Lung (tissue), 12 donors: ENCODE results near the gene DTNA. TPM values are rescaled to one million over a fixed set of nuclear protein-coding genes. Genes with fewer than 3 reads are reported as not detected.
"Not testable (repeated sequence)": the region's sequence is repeated elsewhere in the genome, so short reads cannot be mapped to it uniquely, and the experiment has no call there.

Source experiments
- ATAC-seq: fragments of 200-7000 bp; cut with Tn5 transposase; one replicate; pipeline ENCODE4 v1.9.1; 2020; ENCODE audit warnings: moderate number of reproducible peaks; ENCODE audit not compliant: insufficient read depth, low FRiP score
- DNase-seq, 3 donors: peaks; one replicate each; pipeline ENCODE4 v3.0.0-alpha.2; 2013 to 2017
- H3K27ac ChIP-seq, 2 donors: one replicate each; pipeline ENCODE4 v1.5.1; 2013; ENCODE audit warnings: mild to moderate bottlenecking in 2 of 2, moderate library complexity in 2 of 2, control low read depth in 1 of 2, inconsistent platforms in 1 of 2, low read depth in 1 of 2, low read length in 1 of 2
- H3K27me3 ChIP-seq, 3 donors: one replicate each; pipeline ENCODE4 v1.5.1; 2013; ENCODE audit warnings: low read length in 2 of 3; ENCODE audit not compliant: control insufficient read depth in 3 of 3, insufficient read depth in 3 of 3
- H3K36me3 ChIP-seq, 4 donors: one replicate each; pipeline ENCODE4 v1.5.1; 2013; ENCODE audit warnings: low read length in 4 of 4, mild to moderate bottlenecking in 1 of 4, moderate library complexity in 1 of 4; ENCODE audit not compliant: control insufficient read depth in 4 of 4, insufficient read depth in 4 of 4
- H3K4me1 ChIP-seq, 5 donors: one replicate each; pipeline ENCODE4 v1.5.1; 2013; ENCODE audit warnings: low read length in 5 of 5, mild to moderate bottlenecking in 2 of 5, moderate library complexity in 1 of 5; ENCODE audit not compliant: control insufficient read depth in 5 of 5, insufficient read depth in 5 of 5
- H3K4me3 ChIP-seq: one replicate; pipeline ENCODE4 v1.5.1; 2013; ENCODE audit warnings: mild to moderate bottlenecking, control low read depth, moderate library complexity
- H3K9ac ChIP-seq, 2 donors: one replicate each; pipeline ENCODE4 v1.5.1; 2013; ENCODE audit warnings: low read length in 2 of 2, control low read depth in 1 of 2; ENCODE audit not compliant: insufficient read depth in 1 of 2
- H3K9me3 ChIP-seq, 4 donors: one replicate each; pipeline ENCODE4 v1.5.1; 2013; ENCODE audit warnings: low read length in 3 of 4, mild to moderate bottlenecking in 1 of 4, moderate library complexity in 1 of 4; ENCODE audit not compliant: control insufficient read depth in 4 of 4, insufficient read depth in 3 of 4
- whole genome bisulfite sequencing, 2 donors: extraction: QIAGEN DNeasy Blood & Tissue Kit; methylation state at CpG; one replicate each; pipeline ENCODE4 v1.1.7; 2013; 5-methylcytosine and 5-hydroxymethylcytosine counted together
- polyA plus RNA-seq, 2 donors: library from polyadenylated mRNA; stranded (reverse); fragments of 200-250 nt; gene quantifications; one replicate each; pipeline ENCODE4 v1.2.1, GENCODE V29; 2013
- total RNA-seq, 2 donors: library from RNA; depleted of rRNA in 1 of 2; stranded (reverse); fragments of >200 nt in 1 of 2; gene quantifications; one replicate each; pipeline ENCODE4 v1.2.1, GENCODE V29; 2014 to 2021
- TF ChIP-seq, protein P1 (sequence below): IDR thresholded peaks from 2 replicates; pipeline ENCODE4 v1.5.1; 2012; ENCODE audit warnings: mild to moderate bottlenecking; ENCODE audit errors: control extremely low read depth, extremely low read depth
- donor health status: control.
- donor health status: control.
- donor health status: Bipolar disorder and iron deficiency.
- donor health status: healthy.
- donor health status: DM: yes; HTN: yes; CAD: no.

DTNA gene
- total and polyA plus RNA-seq, 4 donors: 5.0 to 23.8 (median 12.9) TPM

DNA sequence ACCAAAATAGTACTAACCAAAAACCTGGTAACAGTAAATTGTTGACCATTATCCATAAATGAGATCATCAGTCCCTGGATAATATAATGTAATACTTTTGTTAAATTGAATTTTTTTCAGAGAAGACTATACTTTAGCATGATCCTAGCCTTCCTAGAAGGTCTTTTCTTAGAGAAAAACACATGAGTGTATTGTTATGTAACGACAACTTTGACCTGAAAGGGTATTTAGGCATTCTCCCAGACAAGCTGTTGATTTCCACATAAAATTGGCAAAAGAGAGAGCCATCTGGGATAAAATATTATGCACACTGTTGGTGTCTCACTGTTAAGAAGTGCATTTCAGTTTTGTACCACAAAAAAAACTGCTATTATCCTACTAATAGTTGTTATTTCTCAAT is 211.1 kb downstream of the DTNA start:
- Histone ChIP-seq H3K9me3 (no peaks in the 10 kb centered on the region), H3K27ac (no peak overlapping the region), H3K36me3 (no peaks in the 10 kb centered on the region), H3K9ac (no peak overlapping the region), H3K4me3 (no peak overlapping the region), H3K27me3 (no peaks in the 10 kb centered on the region), H3K4me1 (peaks cover 0 to 6% (median 0%) of the 10 kb centered on the region in 5 donors)
- DNase-seq (peak in 2 of 3 donors; percentile 19 to 28), ATAC-seq (no peak)
- WGBS, 2 donors: 80 to 87% methylated on average over 1 of the region's 1 CpG
- TF ChIP-seq, protein P1, sequence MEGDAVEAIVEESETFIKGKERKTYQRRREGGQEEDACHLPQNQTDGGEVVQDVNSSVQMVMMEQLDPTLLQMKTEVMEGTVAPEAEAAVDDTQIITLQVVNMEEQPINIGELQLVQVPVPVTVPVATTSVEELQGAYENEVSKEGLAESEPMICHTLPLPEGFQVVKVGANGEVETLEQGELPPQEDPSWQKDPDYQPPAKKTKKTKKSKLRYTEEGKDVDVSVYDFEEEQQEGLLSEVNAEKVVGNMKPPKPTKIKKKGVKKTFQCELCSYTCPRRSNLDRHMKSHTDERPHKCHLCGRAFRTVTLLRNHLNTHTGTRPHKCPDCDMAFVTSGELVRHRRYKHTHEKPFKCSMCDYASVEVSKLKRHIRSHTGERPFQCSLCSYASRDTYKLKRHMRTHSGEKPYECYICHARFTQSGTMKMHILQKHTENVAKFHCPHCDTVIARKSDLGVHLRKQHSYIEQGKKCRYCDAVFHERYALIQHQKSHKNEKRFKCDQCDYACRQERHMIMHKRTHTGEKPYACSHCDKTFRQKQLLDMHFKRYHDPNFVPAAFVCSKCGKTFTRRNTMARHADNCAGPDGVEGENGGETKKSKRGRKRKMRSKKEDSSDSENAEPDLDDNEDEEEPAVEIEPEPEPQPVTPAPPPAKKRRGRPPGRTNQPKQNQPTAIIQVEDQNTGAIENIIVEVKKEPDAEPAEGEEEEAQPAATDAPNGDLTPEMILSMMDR: no peak

DNA sequence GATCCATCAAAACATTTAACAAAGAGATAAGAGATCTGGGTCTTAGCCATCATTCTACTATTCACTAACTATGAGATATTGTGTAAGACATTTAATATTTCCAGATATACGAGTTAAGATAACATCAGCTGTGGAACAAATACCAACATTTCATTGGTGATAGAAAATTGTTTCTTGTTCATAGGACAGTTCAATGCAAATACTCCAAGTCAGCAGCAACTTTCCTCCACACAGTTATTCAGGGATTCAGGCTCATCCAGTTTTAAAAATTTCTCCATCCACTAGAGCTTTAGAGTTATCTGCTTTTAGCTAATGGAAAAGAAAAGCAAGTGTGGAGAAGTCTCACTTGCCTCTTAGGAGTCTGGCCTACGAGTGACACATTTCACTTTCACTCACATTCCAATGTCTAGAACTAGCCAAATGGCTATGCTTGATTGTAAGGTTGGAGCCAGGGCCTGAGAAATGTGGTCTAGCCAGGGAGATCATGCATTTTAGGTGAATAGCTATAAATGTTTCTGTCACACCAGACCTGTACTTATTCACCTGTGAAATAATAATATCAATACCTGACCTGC is 211.8 kb downstream of the DTNA start:
- H3K27ac ChIP-seq: no peak overlapping the region
- no peaks in the 10 kb centered on the region for H3K27me3 ChIP-seq
- H3K36me3 ChIP-seq: no peaks in the 10 kb centered on the region
- H3K4me1 ChIP-seq: peaks cover 0 to 6% (median 0%) of the 10 kb centered on the region in 5 donors
- no peak overlapping the region for H3K9ac ChIP-seq
- H3K9me3 ChIP-seq: no peaks in the 10 kb centered on the region
- WGBS, 2 donors: 63 to 73% methylated on average over 2 of the region's 2 CpGs
- no peak overlapping the region for H3K4me3 ChIP-seq
- TF ChIP-seq, protein P1: no peak
- ATAC-seq: no peak
- no peak for DNase-seq

DNA sequence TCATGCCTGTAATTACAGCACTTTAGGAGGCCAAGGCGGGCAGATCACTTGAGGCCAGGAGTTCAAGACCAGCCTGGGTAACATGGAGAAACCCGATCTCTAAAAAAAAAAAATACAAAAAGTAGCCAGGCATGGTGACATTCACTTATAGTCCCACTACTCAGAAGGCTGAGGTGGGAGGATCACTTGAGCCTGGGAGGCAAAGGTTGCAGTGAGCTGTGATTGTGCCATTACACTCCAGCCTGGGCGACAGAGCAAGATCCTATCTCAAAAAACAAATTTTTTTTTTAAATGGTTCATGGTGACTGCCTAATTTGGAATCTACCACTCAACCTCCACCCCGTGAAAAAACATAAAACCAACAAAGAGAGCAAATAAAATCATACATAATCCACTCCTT is 212.5 kb downstream of the DTNA start:
- H3K9me3 ChIP-seq, H3K4me3 ChIP-seq, ATAC-seq, H3K4me1 ChIP-seq, H3K36me3 ChIP-seq, H3K27me3 ChIP-seq, H3K27ac ChIP-seq, DNase-seq, H3K9ac ChIP-seq: not testable (repeated sequence)
- WGBS, 2 donors: 86 to 90% methylated on average over 4 of the region's 4 CpGs

DNA sequence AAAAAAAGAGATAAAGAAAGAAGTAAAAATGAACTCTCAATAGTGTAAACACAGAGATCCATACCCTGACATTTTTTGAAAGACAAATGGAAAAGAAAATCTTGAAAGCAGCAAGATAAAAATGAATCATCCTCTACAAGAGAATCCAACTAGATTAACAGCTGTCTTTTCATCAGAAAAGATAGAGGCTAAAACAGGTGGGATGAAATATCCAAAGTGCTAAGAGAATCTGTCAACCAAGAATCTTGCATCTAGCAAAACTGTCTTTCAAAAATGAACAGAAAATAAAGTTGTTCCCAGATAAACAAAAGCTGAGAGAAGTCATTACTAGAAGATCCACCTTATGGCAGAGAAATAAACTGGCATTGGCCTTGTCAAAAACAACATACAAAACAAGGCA is 213.8 kb downstream of the DTNA start:
- TF ChIP-seq, protein P1: no peak
- H3K27ac ChIP-seq: no peak overlapping the region
- H3K36me3 ChIP-seq: no peaks in the 10 kb centered on the region
- no peak overlapping the region for H3K9ac ChIP-seq
- H3K4me3 ChIP-seq: no peak overlapping the region
- H3K9me3 ChIP-seq: no peaks in the 10 kb centered on the region
- no peaks in the 10 kb centered on the region for H3K27me3 ChIP-seq
- peaks cover 0 to 6% (median 0%) of the 10 kb centered on the region in 5 donors for H3K4me1 ChIP-seq
- DNase-seq (no peak), ATAC-seq (no peak)
